ENCODE data around the gene FUNDC2.

Gene FUNDC2

DNA sequence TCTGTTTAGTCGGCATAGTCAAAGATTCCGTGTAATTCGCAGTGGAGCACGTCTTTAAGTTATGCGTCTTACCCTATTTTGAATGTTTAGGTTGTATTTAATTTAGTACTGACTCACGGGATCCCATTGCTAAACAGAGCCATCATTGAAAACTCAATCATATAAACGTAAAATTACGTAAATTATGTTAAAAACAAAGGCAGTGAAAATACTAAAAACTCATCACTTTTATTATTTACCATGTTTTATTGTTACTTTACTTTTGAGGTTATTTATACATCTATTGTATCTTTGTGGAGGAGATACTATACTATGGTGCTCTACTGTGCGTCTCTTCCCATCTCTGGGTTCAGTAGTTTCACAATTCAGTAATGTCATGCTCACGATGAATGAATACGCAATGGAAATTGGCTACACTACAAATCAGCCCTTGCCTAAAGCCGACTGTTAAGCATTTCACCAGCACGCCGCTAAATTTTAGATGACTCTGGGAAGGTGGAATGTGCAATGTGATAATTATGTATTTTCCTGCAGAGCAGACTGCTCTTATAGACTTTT is 944 bp downstream of the FUNDC2 start:
- peak overlapping the region; percentile 70 for H3K27ac ChIP-seq (ENCODE audit: low read depth, low read length)
- peaks cover 14% of the 10 kb centered on the region for H3K4me1 ChIP-seq (ENCODE audit: insufficient read depth, low read length)
- H3K36me3 ChIP-seq (ENCODE audit: insufficient read depth, low read length) = no peaks in the 10 kb centered on the region
- H3K27me3 ChIP-seq (ENCODE audit: control insufficient read depth in 1 of 2, insufficient read depth in 2 of 2, low read length in 2 of 2) = no peaks in the 10 kb centered on the region
- peak overlapping the region; percentile 56 to 82 for H3K4me3 ChIP-seq (ENCODE audit: low read depth in 1 of 2, low read length in 2 of 2)
- H3K9me3 ChIP-seq (ENCODE audit: low read length) = no peaks in the 10 kb centered on the region
- peak overlapping the region; percentile 80 for H3K9ac ChIP-seq (ENCODE audit: low read length)

DNA sequence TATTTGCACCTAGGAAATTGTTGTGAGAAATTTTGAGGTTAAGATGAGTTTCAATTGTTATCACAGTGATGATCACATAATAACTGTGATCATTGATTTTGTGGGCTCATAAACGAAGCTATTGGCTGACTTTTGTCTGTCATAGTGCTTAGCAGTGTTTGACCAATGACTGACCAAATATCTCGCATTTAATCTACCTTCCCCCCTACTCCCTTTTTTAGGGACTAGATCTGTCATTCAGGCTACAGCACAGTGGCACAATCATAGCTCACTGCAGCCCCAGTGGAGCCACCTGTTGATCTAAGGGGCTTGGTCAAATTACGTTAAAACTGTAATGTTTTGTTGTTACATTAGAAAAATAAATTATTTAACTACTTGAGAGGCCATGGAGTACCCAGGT is 1.5 kb downstream of the FUNDC2 start:
- H3K36me3 ChIP-seq (ENCODE audit: insufficient read depth, low read length) = no peaks in the 10 kb centered on the region
- no peaks in the 10 kb centered on the region for H3K9me3 ChIP-seq (ENCODE audit: low read length)
- H3K27ac ChIP-seq (ENCODE audit: low read depth, low read length) = peak overlapping the region; percentile 70
- peak overlapping the region; percentile 5 to 82 for H3K4me3 ChIP-seq (ENCODE audit: low read depth in 1 of 2, low read length in 2 of 2)
- peaks cover 14% of the 10 kb centered on the region for H3K4me1 ChIP-seq (ENCODE audit: insufficient read depth, low read length)
- H3K27me3 ChIP-seq (ENCODE audit: control insufficient read depth in 1 of 2, insufficient read depth in 2 of 2, low read length in 2 of 2) = no peaks in the 10 kb centered on the region
- peak overlapping the region; percentile 80 for H3K9ac ChIP-seq (ENCODE audit: low read length)

DNA sequence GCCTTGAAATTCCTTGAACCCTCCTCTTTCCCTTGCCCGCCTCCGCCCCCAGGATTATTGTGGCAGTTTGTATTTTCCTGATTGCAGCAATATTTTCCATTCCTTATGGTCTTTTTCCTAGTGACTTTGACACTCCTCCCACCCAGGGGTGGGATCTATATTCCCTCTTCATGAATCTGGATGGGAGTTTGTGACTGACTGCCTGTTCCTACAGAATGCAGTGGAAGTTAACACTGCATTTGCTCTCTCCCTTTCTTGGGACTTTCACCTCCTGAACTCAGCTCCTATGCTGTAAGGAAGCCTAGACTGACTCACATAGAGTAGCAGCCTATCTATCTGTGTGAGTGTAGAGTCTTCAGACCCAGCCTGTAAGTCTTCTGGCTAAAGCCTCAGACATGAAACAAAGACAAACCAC is 2.2 kb downstream of the FUNDC2 start:
- no peak overlapping the region for H3K27ac ChIP-seq (ENCODE audit: low read depth, low read length)
- no peaks in the 10 kb centered on the region for H3K9me3 ChIP-seq (ENCODE audit: low read length)
- H3K36me3 ChIP-seq (ENCODE audit: insufficient read depth, low read length) = peaks cover 4% of the 10 kb centered on the region
- no peaks in the 10 kb centered on the region for H3K27me3 ChIP-seq (ENCODE audit: control insufficient read depth in 1 of 2, insufficient read depth in 2 of 2, low read length in 2 of 2)
- no peak overlapping the region for H3K4me3 ChIP-seq (ENCODE audit: low read depth in 1 of 2, low read length in 2 of 2)
- H3K9ac ChIP-seq (ENCODE audit: low read length) = no peak overlapping the region
- peaks cover 14% of the 10 kb centered on the region for H3K4me1 ChIP-seq (ENCODE audit: insufficient read depth, low read length)

DNA sequence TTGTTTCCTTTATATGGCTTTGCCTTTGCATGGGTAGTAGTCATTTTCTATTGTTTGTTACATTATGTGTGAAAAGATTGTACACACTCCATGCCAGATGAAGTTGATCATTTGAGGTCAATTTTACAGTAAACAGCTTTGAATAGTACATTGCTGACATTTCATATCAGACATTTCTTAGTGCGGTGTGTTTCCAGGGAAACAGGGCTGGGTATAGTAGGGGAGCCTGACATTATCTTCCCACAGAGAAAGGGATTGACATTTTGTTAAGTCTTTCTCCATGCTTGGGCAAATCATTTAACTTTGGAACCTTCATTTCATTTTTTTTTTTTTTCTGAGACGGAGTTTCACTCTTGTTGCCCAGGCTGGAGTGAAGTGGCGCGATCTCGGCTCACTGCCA is 5.0 kb downstream of the FUNDC2 start:
- H3K27me3 ChIP-seq (ENCODE audit: control insufficient read depth in 1 of 2, insufficient read depth in 2 of 2, low read length in 2 of 2) = no peaks in the 10 kb centered on the region
- no peak overlapping the region for H3K9ac ChIP-seq (ENCODE audit: low read length)
- H3K27ac ChIP-seq (ENCODE audit: low read depth, low read length) = no peak overlapping the region
- peaks cover 9% of the 10 kb centered on the region for H3K9me3 ChIP-seq (ENCODE audit: low read length)
- peaks cover 5% of the 10 kb centered on the region for H3K36me3 ChIP-seq (ENCODE audit: insufficient read depth, low read length)
- no peak overlapping the region for H3K4me3 ChIP-seq (ENCODE audit: low read depth in 1 of 2, low read length in 2 of 2)
- peaks cover 14% of the 10 kb centered on the region for H3K4me1 ChIP-seq (ENCODE audit: insufficient read depth, low read length)

DNA sequence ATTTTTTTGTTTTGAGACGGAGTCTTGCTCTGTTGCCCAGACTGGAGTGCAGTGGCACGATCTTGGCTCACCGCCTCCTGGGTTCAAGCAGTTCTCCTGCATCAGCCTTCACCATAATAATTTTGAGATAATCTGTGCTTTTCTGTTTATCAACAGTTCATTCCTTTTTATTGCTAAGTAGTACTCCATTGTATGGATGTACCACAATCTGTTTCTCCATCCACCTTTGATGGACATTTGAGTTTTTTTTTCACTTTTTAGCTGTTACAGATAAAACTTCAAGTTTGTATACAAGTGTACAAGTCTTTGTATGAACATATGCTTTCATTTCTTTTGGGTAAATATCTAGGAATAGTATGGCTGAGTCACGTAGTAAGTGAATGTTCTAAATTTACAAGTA is 9.0 kb downstream of the FUNDC2 start:
- peaks cover 5% of the 10 kb centered on the region for H3K36me3 ChIP-seq (ENCODE audit: insufficient read depth, low read length)
- H3K9me3 ChIP-seq (ENCODE audit: low read length) = peaks cover 9% of the 10 kb centered on the region
- H3K27ac ChIP-seq (ENCODE audit: low read depth, low read length) = no peak overlapping the region
- no peak overlapping the region for H3K9ac ChIP-seq (ENCODE audit: low read length)
- no peak overlapping the region for H3K4me3 ChIP-seq (ENCODE audit: low read depth in 1 of 2, low read length in 2 of 2)
- H3K4me1 ChIP-seq (ENCODE audit: insufficient read depth, low read length) = no peaks in the 10 kb centered on the region
- no peaks in the 10 kb centered on the region for H3K27me3 ChIP-seq (ENCODE audit: control insufficient read depth in 1 of 2, insufficient read depth in 2 of 2, low read length in 2 of 2)

DNA sequence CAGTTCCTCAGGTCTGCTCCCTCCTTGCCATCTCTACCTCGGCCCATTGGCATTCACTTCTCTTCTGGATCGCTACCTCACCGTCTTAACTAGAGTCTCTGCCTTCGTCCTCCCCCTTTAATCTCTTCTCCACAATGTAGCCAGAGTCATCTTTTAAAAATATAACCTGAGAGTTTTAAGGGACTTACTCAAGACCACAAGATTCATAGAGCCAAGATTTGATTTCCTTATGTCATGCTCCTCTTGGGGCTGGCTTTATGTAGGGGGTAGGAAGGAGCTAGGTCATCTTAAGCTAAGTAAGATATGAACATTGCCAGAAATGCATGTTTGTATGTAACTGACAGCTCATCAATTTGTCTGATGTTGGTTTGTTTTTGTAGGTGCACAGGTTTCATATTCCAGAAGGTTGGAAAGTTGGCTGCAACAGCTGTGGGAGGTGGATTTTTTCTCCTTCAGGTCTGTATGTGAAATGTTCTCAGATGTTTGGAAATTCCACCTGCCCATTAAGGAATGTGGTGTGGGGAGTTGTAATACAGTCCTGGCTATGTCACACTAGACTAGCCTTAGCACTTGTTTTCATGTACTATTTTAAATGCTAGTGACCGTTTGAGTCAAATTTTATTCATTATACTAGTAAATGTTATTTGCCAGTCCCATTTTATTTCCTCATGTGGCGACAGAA is 19.6 kb downstream of the FUNDC2 start:
- no peaks in the 10 kb centered on the region for H3K4me1 ChIP-seq (ENCODE audit: insufficient read depth, low read length)

DNA sequence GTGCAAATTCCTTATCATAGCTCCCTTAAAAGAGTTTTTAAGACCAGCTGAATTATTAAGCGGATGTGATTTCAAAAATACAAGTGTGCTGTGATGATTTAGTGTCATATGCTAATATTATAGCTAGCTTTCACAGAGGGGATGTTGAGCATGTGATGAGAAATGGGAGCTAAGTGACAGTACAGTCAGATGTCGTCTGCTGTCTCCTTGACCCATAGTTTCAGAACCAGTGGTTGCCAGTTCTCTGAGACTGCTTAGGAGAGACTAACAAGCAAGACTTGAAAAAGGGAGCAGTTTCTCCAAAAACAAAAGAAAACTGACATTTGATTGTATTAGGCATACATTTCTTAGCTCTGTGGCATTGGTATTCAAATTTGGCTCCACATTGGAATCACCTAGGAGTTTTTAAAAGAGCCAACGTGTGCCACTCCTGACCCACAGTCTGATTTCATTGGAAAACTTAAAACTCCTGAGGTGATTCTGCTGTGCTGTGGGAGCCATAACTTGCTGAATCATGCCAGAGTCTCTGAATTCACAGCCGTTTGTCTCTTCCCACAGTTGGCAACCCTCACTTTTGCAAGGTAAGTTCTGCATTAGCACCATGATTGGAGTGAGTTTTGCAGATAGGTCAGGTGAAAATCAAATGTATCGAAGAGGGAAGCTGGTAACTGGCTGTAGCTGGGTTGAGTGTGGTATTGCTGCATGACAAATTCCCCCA is 20.3 kb downstream of the FUNDC2 start:
- no peaks in the 10 kb centered on the region for H3K4me1 ChIP-seq (ENCODE audit: insufficient read depth, low read length)
- peaks cover 12% of the 10 kb centered on the region for H3K36me3 ChIP-seq (ENCODE audit: insufficient read depth, low read length)
- no peak overlapping the region for H3K27ac ChIP-seq (ENCODE audit: low read depth, low read length)
- no peaks in the 10 kb centered on the region for H3K9me3 ChIP-seq (ENCODE audit: low read length)
- no peak overlapping the region for H3K4me3 ChIP-seq (ENCODE audit: low read depth in 1 of 2, low read length in 2 of 2)
- H3K27me3 ChIP-seq (ENCODE audit: control insufficient read depth in 1 of 2, insufficient read depth in 2 of 2, low read length in 2 of 2) = no peaks in the 10 kb centered on the region
- no peak overlapping the region for H3K9ac ChIP-seq (ENCODE audit: low read length)

More for the DNA sequence above, 19.6 kb downstream of the FUNDC2 start:
- Histone ChIP-seq H3K27me3 (ENCODE audit: control insufficient read depth in 1 of 2, insufficient read depth in 2 of 2, low read length in 2 of 2) (no peaks in the 10 kb centered on the region), H3K9me3 (ENCODE audit: low read length) (no peaks in the 10 kb centered on the region), H3K9ac (ENCODE audit: low read length) (no peak overlapping the region), H3K4me3 (ENCODE audit: low read depth in 1 of 2, low read length in 2 of 2) (no peak overlapping the region), H3K27ac (ENCODE audit: low read depth, low read length) (no peak overlapping the region), H3K36me3 (ENCODE audit: insufficient read depth, low read length) (peaks cover 8% of the 10 kb centered on the region)

DNA sequence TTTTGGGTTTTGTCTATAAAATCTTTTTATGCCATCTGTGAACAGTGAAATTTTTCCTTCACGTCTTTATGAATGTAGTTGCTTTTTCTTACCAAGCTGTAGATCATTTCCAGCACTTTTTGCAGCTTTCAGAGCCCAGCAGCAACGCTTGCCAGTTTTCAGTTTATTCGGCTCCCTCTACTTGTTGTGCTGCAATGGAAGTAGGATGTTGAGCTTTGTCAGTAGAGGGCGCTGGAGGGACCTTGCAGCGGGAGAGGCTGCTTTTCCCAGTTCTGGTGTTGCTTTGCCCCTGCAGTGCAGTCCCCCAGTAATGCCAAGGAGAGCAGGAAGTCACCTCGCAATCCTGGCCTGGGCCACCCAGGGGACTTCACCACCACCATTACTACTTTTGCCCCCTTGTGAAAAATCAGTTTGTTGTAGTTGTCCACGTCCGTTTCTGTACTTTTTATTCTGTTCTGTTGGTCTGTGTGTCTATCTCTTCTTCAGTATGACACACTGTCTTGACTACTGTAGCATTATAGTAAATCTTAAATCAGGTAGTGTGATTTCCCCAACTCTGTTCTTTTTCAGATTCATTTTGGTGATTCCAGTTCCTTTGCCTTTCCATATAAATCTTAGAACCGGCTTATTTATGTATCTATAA is 22.5 kb downstream of the FUNDC2 start:
- no peaks in the 10 kb centered on the region for H3K4me1 ChIP-seq (ENCODE audit: insufficient read depth, low read length)
- H3K4me3 ChIP-seq (ENCODE audit: low read depth in 1 of 2, low read length in 2 of 2) = no peak overlapping the region
- H3K27ac ChIP-seq (ENCODE audit: low read depth, low read length) = no peak overlapping the region
- H3K36me3 ChIP-seq (ENCODE audit: insufficient read depth, low read length) = peaks cover 12% of the 10 kb centered on the region
- H3K27me3 ChIP-seq (ENCODE audit: control insufficient read depth in 1 of 2, insufficient read depth in 2 of 2, low read length in 2 of 2) = no peaks in the 10 kb centered on the region
- H3K9ac ChIP-seq (ENCODE audit: low read length) = no peak overlapping the region
- no peaks in the 10 kb centered on the region for H3K9me3 ChIP-seq (ENCODE audit: low read length)

DNA sequence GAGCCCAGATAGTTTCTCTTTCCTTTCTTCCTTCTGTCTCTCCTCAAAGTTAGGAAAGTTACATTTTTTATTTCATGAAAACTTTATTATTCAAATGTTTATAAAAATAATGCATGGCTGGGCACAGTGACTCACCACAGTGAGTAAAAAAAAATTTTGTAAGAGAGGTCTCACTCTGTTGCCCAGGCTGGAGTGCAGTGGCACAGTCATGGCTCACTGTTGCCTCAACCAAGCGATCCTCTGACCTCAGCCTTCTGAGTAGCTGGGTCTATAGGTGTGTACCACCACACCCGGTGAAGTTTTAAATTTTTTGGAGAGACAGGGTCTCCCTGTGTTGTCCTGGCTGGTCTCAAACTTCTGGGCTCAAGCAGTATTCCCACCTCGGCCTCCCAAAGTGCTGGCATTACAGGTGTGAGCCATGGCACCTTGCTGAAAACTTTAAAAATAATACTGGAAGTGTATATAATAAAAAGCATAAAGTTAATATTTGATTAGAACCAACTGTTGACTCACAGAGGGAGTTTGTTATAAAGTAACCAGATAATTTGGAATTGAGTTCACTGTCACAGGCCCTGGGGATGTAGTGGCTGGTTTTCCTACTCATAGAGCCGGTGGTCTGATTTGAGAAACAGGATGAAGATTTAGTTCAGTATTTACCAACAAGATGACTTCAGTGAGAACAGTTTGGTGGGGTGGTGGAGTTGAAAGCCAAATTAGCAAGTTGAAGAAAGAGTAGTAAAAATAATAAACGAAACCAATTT is 26.3 kb downstream of the FUNDC2 start:
- H3K9ac ChIP-seq (ENCODE audit: low read length) = no peak overlapping the region
- no peaks in the 10 kb centered on the region for H3K9me3 ChIP-seq (ENCODE audit: low read length)
- H3K4me1 ChIP-seq (ENCODE audit: insufficient read depth, low read length) = peaks cover 8% of the 10 kb centered on the region
- peaks cover 5% of the 10 kb centered on the region for H3K36me3 ChIP-seq (ENCODE audit: insufficient read depth, low read length)
- no peak overlapping the region for H3K27ac ChIP-seq (ENCODE audit: low read depth, low read length)
- H3K27me3 ChIP-seq (ENCODE audit: control insufficient read depth in 1 of 2, insufficient read depth in 2 of 2, low read length in 2 of 2) = no peaks in the 10 kb centered on the region
- H3K4me3 ChIP-seq (ENCODE audit: low read depth in 1 of 2, low read length in 2 of 2) = no peak overlapping the region

DNA sequence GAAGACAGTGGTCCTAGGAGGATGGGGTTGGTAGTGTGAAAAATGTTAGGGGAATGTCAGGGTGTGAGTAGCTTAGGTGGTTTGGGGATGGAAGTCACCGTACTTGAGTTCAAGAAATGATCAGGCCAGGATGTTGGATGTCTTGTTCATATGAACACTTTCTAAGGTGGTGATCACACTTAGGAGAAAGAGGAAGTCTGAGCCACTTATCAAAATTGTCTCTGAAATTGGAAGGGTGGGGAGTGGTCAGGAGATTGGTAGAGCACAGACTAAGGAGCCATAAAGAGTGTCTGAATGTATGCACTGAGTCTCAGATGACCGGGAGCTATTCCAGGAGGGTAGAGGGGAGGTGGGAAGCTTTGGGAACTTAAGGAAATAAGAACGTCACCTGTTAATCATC is 27.0 kb downstream of the FUNDC2 start:
- Histone ChIP-seq H3K27ac (ENCODE audit: low read depth, low read length) (no peak overlapping the region), H3K36me3 (ENCODE audit: insufficient read depth, low read length) (peaks cover 5% of the 10 kb centered on the region), H3K4me1 (ENCODE audit: insufficient read depth, low read length) (peaks cover 8% of the 10 kb centered on the region), H3K4me3 (ENCODE audit: low read depth in 1 of 2, low read length in 2 of 2) (no peak overlapping the region), H3K9me3 (ENCODE audit: low read length) (no peaks in the 10 kb centered on the region), H3K27me3 (ENCODE audit: control insufficient read depth in 1 of 2, insufficient read depth in 2 of 2, low read length in 2 of 2) (no peaks in the 10 kb centered on the region), H3K9ac (ENCODE audit: low read length) (no peak overlapping the region)

DNA sequence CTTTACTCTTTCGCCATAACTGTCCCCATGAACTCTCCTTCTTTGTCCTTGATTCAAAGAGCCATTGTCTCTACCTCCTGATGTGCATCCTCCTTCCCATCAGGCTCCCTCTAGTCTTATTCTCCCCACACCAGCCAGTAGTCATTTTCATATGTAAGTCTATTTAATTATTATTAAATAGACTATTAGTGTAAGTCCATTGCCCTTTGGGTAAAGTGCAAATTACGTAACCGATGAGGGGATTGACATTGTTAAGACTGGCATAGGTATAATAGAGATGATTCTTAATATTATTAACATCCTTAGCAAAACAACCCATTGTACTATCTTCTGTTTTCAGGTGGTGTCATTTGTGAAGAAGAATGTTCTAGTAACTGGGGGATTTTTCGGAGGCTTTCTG is 27.6 kb downstream of the FUNDC2 start:
- Histone ChIP-seq H3K4me3 (ENCODE audit: low read depth in 1 of 2, low read length in 2 of 2) (no peak overlapping the region), H3K27ac (ENCODE audit: low read depth, low read length) (no peak overlapping the region), H3K9me3 (ENCODE audit: low read length) (no peaks in the 10 kb centered on the region), H3K27me3 (ENCODE audit: control insufficient read depth in 1 of 2, insufficient read depth in 2 of 2, low read length in 2 of 2) (no peaks in the 10 kb centered on the region), H3K4me1 (ENCODE audit: insufficient read depth, low read length) (peaks cover 8% of the 10 kb centered on the region), H3K9ac (ENCODE audit: low read length) (no peak overlapping the region), H3K36me3 (ENCODE audit: insufficient read depth, low read length) (peaks cover 5% of the 10 kb centered on the region)

Measured in muscle layer of colon (tissue), 2 donors.